Stimulated activated CD8-positive, alpha-beta memory T cell treated with anti-CD3 and anti-CD28 coated beads, Interleukin-7, amount 100 ng/mL, for 24 hours (primary cell): Measurements from ENCODE around the gene CAPN9.
"Not testable (repeated sequence)": the region's sequence is repeated elsewhere in the genome, so short reads cannot be mapped to it uniquely, and the experiment has no call there.

Experiments used
- DNase-seq: peaks from one replicate; pipeline ENCODE4 v3.0.0-alpha.2; 2020; ENCODE audit warnings: low read depth

CAPN9 gene

DNA sequence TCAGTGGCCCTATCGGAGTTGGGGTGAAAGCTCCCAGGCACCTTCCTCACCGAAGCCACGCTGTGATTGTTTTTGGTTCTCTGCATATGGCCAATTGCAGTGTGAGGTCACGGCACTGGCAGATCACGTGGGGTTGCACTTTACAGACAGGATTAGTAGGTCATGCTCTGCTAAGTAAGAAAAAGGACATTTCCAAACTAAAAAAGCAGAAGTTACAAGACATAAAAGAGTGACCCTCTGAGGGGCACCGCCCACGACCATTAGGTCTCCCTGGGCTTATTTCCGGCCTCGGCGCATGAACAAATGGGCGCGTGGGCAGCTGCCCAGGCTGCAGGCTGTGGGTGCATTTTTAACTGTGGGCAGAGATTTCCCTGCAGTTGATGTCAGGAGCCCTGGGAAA is 2.0 kb downstream of the CAPN9 start:
- DNase-seq = no peak

DNA sequence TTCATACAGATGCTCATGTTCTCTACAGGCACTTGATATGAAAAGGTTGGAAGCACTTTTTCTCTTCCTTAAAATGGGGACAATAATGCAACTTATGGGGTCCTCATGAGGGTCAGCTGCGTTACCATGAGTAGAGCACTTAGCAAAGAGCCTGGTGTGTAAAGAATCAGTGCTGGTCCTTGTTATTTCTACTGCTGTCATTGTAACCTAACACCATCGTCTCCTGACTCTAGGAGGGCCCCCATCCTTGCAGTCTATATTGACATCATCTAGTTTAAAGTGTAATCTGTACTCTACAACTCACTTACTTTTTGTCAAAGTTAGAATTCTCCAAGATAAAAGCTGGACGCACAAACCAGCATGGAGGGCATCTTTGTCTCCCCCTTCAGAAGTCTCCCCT is 2.4 kb downstream of the CAPN9 start:
- DNase-seq = no peak

- no peak for DNase-seq
Measured at GRCh38 chr1:230750576-230750975, 3.4 kb downstream of the CAPN9 start.

GRCh38 chr1:230750986-230751625 is 3.9 kb downstream of the CAPN9 start:
- DNase-seq = no peak

DNA sequence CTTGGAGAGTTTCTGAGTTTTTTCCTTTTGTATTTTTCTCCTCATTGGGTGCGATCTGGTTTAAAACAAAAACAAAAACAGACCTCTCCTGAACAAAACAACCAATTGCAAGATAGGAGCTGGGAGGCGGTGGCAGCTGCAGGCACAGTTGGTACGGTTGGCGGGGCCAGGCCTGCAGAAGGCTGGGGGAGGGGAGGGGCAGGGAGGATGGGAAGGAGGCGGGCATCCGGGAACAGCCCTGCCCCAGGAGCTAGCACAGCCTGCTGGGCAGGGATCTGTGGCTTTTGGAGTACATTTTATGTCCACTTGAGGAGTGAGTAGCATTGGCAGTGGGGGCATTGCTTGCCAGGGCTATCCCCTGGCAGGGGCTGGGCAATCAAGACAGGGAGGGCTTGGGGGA is 5.2 kb downstream of the CAPN9 start:
- DNase-seq = no peak

- no peak for DNase-seq
Measured at GRCh38 chr1:230753191-230753585, 6.0 kb downstream of the CAPN9 start.

DNA sequence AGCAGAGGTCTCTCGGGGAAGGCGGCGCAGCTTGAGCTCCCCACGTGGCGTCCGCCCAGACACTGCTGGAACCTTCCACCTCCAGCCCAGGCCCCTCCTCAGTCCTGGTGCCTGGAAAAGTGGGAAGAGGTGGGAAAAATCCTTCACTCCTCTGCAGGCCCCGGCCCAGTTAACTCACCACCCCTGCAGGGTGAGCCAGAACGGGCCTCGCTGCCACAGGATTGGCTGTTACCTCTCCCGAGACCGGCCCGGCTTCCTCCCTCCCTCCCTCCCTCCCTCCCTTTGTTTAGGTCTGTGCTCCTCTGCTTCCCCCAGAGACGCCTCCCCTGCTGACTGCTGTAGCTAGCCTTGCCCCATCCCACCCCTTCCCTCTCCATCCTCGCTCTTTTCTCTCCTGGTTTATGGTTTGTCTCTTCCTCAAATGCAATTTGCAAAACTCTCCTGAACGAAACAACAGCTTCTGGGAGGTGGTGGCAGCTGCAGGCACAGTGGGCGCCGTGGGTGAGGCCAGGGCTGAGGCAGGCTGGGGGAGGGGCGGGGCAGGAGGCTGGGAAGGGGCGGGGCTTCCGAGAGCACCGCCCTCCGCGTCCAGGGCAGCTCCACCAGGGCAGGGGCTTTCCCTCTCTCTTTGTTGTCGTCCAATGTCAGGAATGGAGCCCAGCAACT is 6.5 kb downstream of the CAPN9 start:
- no peak for DNase-seq

GRCh38 chr1:230754796-230755195 is 7.6 kb downstream of the CAPN9 start:
- no peak for DNase-seq

GRCh38 chr1:230757856-230758708 is 10.9 kb downstream of the CAPN9 start:
- no peak for DNase-seq

DNA sequence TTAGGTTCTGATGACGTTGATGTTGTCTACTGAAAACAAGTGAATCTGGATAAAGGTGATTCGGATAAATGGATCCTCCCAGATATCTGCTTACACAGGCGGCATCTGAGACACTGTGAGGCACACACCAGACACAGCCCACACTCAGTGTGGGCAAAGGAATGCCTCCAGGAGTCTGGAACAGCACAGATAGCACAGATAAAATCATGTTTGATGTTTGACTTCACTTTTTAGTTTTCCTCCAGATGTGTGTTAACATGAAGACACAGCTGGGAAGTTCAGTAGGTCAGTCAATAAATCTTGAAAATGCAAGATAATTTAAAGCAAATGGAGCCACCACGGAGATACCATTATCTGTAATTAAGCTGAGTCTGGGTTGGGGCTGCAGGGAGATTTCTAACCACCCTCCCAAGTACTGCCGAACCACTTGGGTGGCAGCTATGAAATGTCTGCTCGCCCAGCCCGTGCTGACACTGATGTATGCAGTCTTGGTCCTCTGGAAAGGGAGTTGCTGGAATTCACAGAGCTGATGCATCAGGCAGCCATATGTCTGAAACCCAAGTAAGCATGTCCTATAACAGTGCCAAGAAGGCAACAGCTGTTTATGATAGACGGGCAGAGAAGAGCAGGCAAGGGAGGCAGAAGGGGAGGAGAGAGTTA is 11.7 kb downstream of the CAPN9 start:
- DNase-seq = no peak

- DNase-seq = no peak
Measured at GRCh38 chr1:230759369-230760065, 12.3 kb downstream of the CAPN9 start.

GRCh38 chr1:230760360-230760827 is 13.2 kb downstream of the CAPN9 start:
- DNase-seq = no peak

GRCh38 chr1:230761443-230762167 is 14.4 kb downstream of the CAPN9 start:
- DNase-seq = no peak

- no peak for DNase-seq
Measured at GRCh38 chr1:230763927-230764591, 16.9 kb downstream of the CAPN9 start.

- DNase-seq = no peak
Measured at GRCh38 chr1:230766318-230766717, 19.1 kb downstream of the CAPN9 start.

DNA sequence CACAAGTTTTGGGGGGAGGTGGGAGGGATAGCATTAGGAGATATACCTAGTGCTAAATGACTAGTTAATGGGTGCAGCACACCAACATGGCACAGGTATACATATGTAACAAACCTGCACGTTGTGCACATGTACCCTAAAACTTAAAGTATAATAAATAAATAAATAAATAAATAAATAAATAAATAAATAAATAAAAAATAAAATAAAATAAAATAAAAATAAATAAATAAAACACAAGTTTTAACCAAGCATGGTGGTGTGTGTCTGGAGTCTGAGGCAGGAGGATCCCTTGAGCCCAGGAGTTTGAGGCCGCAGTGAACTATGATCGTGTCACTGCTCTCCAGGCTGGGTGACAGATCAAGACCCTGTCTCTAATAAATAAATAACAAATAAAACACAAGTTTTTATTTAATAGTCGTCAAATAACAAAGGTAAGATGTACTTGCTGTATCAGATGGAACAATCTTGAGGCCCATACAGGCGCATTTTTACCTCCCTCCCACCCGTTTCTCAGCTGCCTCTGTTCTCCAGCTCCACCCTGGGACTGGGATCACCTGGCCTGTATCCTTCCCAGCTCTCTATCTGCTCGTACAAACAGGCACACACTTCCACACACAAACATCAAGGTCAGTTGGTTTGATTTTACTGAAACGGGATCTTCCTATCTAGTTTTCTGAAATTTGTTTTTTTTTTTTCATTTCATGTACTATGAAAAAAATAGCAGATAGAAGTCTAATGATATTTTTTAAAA is 20.8 kb downstream of the CAPN9 start:
- DNase-seq = not testable (repeated sequence)

GRCh38 chr1:230768903-230769570 is 21.8 kb downstream of the CAPN9 start:
- no peak for DNase-seq

GRCh38 chr1:230770317-230770716 is 23.1 kb downstream of the CAPN9 start:
- no peak for DNase-seq

DNA sequence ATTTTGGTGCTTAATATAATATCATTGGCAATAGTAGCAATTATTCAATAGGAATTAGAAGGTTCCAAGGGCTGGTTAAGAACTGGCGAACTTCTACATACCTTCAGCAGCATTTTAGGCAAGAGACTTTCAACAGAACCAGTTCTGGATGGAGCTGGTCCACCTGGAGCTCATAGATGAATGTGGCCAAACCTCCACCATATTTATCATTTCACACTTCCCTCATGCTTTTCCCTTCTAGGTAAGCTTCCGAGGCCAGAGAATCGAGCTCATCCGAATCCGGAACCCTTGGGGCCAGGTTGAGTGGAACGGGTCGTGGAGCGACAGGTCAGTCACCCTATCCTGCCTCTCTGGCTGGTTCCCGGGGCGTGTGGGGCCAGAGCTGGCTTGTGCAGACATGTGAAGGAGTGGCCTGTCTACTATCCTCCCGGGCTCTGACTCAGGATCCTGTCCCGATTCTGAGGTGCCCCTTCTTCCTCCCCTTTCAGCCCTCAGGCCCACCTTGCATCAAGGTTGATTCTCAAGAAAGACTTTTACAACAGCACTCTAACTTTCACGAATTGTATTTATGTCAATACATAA is 24.7 kb downstream of the CAPN9 start:
- DNase-seq = no peak
